NCI-H345 (cell line): ENCODE measurements around the gene NAV2.
"Not testable (repeated sequence)": the region's sequence is repeated elsewhere in the genome, so short reads cannot be mapped to it uniquely, and the experiment has no call there.

ENCODE experiments used
- DNase-seq: peaks from one replicate; lab custom pipeline; 2025; lab: John Stamatoyannopoulos, UW

NAV2 gene

GRCh38 chr11:19891022-19891421 lies 178.4 kb downstream of the NAV2 start:
- no peak for DNase-seq

GRCh38 chr11:19892387-19892786 lies 179.8 kb downstream of the NAV2 start:
- no peak for DNase-seq

GRCh38 chr11:19892876-19893275 lies 180.2 kb downstream of the NAV2 start:
- DNase-seq, result no peak

DNA sequence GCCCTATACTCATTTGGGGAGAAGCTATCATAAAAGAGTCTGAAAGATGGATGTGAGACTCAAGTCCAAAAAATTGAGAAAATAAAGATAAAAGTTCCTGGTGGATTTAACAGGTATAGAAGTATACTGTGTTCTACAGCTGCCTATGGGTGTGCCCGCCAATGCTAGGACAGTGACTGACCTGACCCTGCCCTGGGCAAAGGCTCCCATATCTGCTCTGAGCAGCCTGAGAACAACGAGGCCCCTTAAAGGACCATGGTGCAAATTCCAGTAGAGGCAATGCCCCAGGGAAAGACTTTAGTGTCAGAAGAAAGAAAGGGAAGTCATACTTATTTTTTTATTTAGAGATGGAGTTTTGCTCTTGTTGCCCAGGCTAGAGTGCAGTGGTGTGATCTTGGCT lies 181.8 kb downstream of the NAV2 start:
- DNase-seq, result no peak

- not testable (repeated sequence) for DNase-seq
Measured at GRCh38 chr11:19895037-19895436, 182.4 kb downstream of the NAV2 start.

DNA sequence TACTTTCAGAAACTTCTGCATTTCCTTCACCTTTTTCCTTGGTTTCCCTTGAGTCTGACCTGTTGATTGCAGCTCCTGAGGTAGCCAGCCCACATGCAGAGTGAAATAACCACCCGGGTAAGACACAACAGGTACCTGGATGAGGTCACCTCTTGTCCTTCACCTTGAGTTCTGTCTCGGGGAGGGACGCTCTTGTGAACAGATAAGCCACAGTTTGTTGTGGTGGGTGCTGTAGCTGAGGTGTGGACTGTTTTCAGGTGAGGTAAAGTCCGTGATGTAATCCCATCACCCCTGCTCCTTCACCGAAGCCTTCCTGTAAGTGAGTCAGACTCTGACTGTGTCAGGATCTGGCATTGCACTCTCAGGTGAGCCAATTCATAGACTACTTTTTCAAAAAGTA lies 183.1 kb downstream of the NAV2 start:
- DNase-seq, result no peak

DNA sequence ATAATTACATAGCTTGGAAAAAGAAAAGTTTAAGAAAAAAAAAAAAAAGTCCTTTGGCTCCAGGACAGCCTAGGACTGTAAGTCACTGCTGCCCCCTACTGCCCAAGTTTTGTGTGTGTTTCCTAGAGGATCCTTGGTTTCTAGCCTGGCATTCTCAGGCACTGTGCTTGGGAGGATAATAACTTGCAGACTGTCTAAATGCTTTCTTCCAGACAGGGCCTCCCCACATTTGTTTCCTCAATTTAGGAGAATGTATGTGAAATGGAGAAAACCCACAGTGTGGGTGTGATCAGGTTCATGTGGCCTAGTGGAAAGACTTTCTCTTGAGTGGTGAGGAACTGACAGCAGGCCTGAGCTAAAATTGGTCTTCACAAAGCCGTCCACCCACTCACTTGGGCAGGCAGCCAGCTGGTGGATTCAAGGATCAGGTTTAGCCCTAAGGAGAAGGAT lies 191.0 kb downstream of the NAV2 start:
- peak; percentile 67 for DNase-seq

GRCh38 chr11:19905280-19905853 lies 192.7 kb downstream of the NAV2 start:
- DNase-seq, result no peak

DNA sequence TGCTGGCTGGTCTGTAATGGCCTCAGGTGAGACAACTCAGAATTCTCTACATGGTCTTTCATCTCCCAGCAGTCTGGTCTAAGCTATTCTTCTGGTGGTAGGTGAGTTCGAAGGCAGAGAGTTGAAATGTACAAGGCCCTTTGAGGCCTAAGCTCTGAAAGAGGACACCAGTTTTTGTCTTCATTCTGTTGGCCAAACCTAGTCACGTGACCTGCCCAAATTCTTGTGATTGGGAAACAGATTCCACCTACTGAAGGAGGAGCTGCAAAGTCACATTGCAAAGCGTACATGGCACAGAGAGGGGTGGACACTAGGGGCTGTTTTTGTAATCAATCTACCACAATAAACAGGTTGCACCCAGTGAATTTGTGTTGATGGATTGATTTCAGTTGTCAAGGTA lies 193.5 kb downstream of the NAV2 start:
- no peak for DNase-seq

- no peak for DNase-seq
Measured at GRCh38 chr11:19907008-19907579, 194.5 kb downstream of the NAV2 start.

GRCh38 chr11:19907839-19908238 lies 195.2 kb downstream of the NAV2 start:
- DNase-seq, result no peak

GRCh38 chr11:19910931-19911330 lies 198.3 kb downstream of the NAV2 start:
- no peak for DNase-seq

GRCh38 chr11:19912115-19912957 lies 199.7 kb downstream of the NAV2 start:
- DNase-seq, result no peak

- DNase-seq, result no peak
Measured at GRCh38 chr11:19912958-19913892, 200.6 kb downstream of the NAV2 start.

DNA sequence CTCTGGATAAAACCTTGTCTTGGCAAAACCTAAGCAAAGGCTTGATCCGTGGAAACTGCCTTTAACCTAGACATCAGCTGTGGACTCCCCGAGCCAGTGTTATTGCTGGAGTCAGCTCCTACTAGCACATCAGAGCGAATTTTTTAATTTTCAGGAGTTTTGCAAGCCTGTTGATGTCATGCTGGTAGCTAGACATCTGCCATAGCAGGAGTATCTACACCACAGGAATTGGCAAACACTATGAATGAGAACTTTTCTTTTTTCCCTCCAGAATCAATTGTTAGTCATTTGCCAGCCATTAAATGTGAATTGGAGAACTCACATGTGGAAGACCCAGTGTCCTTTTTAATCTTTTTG lies 201.2 kb downstream of the NAV2 start:
- DNase-seq, result no peak

DNA sequence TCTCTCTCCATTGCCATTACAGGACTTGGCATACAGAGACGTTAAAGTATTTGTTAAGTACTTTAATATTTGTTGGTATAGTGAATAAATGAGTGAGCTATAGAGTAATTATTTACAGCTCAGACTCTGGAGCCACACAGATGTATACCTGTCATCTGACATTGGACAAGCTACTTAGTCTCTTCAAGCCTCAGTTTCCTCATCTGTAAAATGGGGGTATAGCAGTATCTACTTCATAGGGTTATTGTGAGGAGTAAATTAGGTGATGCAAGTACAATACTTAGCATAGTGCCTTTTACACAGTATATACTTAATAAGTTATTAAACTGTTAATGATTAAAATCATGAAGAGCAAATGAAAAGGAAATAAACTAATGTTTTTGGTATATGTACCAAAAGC lies 203.2 kb downstream of the NAV2 start:
- no peak for DNase-seq

DNA sequence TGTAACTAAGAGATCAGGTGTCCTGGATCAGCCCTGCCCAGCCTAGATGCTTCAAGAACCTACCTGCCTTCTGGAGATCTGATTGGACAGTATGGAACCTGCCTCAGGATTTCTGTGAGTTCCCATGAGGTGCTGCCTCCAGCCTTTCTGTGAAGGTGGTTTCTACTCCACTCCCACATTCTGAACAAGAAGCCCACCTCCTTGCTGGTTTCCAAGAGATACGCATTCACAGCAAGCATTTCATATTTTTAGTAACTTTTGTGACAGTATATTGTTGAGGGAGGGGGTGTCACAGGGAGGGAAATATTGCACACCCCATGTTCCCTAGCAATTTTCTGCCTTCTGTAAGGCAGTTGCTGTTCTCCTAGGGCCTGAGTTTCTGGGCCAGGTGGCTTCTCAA lies 204.4 kb downstream of the NAV2 start:
- no peak for DNase-seq

DNA sequence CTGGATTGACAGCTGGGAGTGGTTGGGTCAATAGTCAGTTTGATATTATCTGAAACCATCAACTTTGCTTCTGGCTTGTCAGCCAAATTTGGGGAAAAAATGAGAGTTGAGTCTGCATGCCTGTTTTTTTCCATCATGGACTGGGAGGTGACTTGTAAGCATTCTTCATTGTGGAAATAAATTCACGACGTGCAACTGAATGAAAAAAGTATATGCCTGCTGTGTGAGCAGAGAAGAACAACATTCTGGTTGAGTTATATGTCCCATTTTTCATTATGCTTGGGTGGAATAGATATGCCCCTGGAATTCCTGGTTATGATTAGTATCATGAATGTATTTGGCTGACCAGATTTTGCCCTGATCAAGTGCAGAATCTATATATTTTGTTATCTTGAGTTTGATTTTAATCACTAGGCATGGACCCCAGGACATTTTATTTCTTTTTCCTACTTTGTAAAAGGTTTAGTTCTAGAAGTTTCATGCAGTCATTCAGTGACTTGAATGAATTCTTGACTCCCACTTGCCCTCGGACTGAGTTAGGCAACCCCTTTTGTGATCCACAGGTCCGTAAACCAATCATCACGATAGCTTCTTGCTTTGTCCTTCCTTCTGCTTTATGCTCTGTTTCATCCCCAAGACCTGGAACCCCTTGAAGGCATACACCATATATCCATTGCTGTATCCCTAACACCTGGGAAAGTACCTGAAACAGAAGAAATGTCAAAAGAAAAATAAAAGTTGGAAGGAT lies 205.8 kb downstream of the NAV2 start:
- DNase-seq, result no peak

DNA sequence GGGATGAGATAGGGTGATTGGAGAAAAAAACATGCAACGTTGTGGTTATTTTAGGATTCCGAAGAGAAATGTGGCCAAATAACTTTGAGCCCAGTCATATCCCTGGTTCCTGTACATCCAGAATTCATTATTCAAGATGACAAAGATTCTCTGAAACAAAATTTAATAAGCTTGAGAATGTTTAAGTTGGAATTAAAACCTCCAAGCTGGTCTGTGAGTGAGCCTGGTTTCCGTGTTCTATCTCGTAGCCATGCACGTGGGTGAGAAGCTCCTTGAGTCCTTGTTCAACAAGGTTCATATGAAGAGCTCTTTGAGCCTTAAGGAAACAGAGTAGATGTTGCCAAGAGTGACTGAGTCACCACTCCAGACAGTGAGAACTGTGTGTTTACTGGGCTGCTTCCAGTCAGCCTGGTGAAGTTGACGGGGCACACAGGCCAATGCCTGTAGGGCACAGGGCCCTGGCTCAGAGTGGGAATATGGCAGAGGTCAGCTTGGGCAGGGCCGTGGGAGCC lies 206.5 kb downstream of the NAV2 start:
- DNase-seq, result peak; percentile 31

- no peak for DNase-seq
Measured at GRCh38 chr11:19920982-19921381, 208.3 kb downstream of the NAV2 start.

- no peak for DNase-seq
Measured at GRCh38 chr11:19921976-19922688, 209.5 kb downstream of the NAV2 start.
